PFSK-1 (cell line): ENCODE results near the gene SLC39A5.

Source experiments
- FOXP2 ChIP-seq: optimal IDR thresholded peaks from 2 replicates; pipeline ENCODE3; 2011; ENCODE audit warnings: borderline replicate concordance, control low read depth, inconsistent platforms; ENCODE audit not compliant: insufficient read depth; ENCODE audit errors: extremely low read length, extremely low read depth
- POLR2AphosphoS5 ChIP-seq: IDR thresholded peaks from 2 replicates; pipeline ENCODE4 v1.6.1; 2012; ENCODE audit warnings: low read depth, mild to moderate bottlenecking, control low read depth, low read length, moderate library complexity
- REST ChIP-seq, 2 experiments: IDR thresholded peaks; 2 replicates each; pipeline versions ENCODE4 v1.6.1 to v1.8.0; 2011 to 2012; ENCODE audit warnings: low read depth in 2 of 2, low read length in 2 of 2, control low read depth in 1 of 2, inconsistent platforms in 1 of 2, mild to moderate bottlenecking in 1 of 2, moderate library complexity in 1 of 2; ENCODE audit not compliant: insufficient read depth in 1 of 2
- SIN3A ChIP-seq: IDR thresholded peaks from 2 replicates; pipeline ENCODE4 v1.6.1; 2012; ENCODE audit warnings: mild to moderate bottlenecking, low read length, moderate library complexity, borderline replicate concordance; ENCODE audit not compliant: insufficient read depth
- TAF1 ChIP-seq: IDR thresholded peaks from 2 replicates; pipeline ENCODE4 v1.6.1; 2012; ENCODE audit warnings: low read length, control low read depth, borderline replicate concordance; ENCODE audit not compliant: insufficient read depth

The SLC39A5 gene

GRCh38 chr12:56274299-56274698, 44.4 kb downstream of the SLC39A5 start:
- no peak for TF ChIP-seq SIN3A
- TF ChIP-seq POLR2AphosphoS5, result no peak
- no peak for TF ChIP-seq TAF1
- TF ChIP-seq FOXP2, result no peak
- no peak for TF ChIP-seq REST (IDR thresholded peaks at IDR 0.05; ENCODE audit: insufficient read depth in 1 of 2, low read depth in 2 of 2, low read length in 2 of 2)

- TF ChIP-seq TAF1, result no peak
- TF ChIP-seq SIN3A, result no peak
- TF ChIP-seq REST (IDR thresholded peaks at IDR 0.05; ENCODE audit: insufficient read depth in 1 of 2, low read depth in 2 of 2, low read length in 2 of 2), result no peak
Measured at GRCh38 chr12:56278905-56279304, 49.1 kb downstream of the SLC39A5 start.

GRCh38 chr12:56280849-56281248, 51.0 kb downstream of the SLC39A5 start:
- TF ChIP-seq REST (IDR thresholded peaks at IDR 0.05; ENCODE audit: insufficient read depth in 1 of 2, low read depth in 2 of 2, low read length in 2 of 2) (no peak), SIN3A (no peak), POLR2AphosphoS5 (no peak), FOXP2 (no peak), TAF1 (no peak)

GRCh38 chr12:56282030-56282429, 52.2 kb downstream of the SLC39A5 start:
- TF ChIP-seq SIN3A (no peak), TAF1 (no peak), POLR2AphosphoS5 (no peak), REST (IDR thresholded peaks at IDR 0.05; ENCODE audit: insufficient read depth in 1 of 2, low read depth in 2 of 2, low read length in 2 of 2) (no peak), FOXP2 (no peak)

- TF ChIP-seq POLR2AphosphoS5 (no peak), FOXP2 (no peak), TAF1 (no peak), SIN3A (no peak), REST (IDR thresholded peaks at IDR 0.05; ENCODE audit: insufficient read depth in 1 of 2, low read depth in 2 of 2, low read length in 2 of 2) (no peak)
Measured at GRCh38 chr12:56282579-56282978, 52.7 kb downstream of the SLC39A5 start.
